GM12873 (cell line): ENCODE data around the gene LTK.

Source experiments
- CTCF ChIP-seq: IDR thresholded peaks from 2 replicates; pipeline ENCODE4 v1.5.1; 2012; ENCODE audit warnings: low read depth, mild to moderate bottlenecking, moderate library complexity, low read length, control low read depth; ENCODE audit not compliant: insufficient read depth; ENCODE audit errors: missing control alignments

Gene LTK

GRCh38 chr15:41511331-41511898 is 2.2 kb downstream of the LTK start:
- no peak for TF ChIP-seq CTCF

- TF ChIP-seq CTCF: no peak
These were observed 2.9 kb downstream of the LTK start for GRCh38 chr15:41510728-41511127.

- TF ChIP-seq CTCF: no peak
These were observed 5.8 kb downstream of the LTK start for GRCh38 chr15:41507820-41508290.

GRCh38 chr15:41506796-41507341 is 6.8 kb downstream of the LTK start:
- TF ChIP-seq CTCF: peak; percentile 56

GRCh38 chr15:41505776-41506175 is 7.9 kb downstream of the LTK start:
- no peak for TF ChIP-seq CTCF

GRCh38 chr15:41504751-41505492 is 8.7 kb downstream of the LTK start:
- TF ChIP-seq CTCF: no peak

- TF ChIP-seq CTCF: no peak
These were observed 10.0 kb downstream of the LTK start for GRCh38 chr15:41503669-41504010.
